ENCODE results near the gene PTPRZ1.

DNA sequence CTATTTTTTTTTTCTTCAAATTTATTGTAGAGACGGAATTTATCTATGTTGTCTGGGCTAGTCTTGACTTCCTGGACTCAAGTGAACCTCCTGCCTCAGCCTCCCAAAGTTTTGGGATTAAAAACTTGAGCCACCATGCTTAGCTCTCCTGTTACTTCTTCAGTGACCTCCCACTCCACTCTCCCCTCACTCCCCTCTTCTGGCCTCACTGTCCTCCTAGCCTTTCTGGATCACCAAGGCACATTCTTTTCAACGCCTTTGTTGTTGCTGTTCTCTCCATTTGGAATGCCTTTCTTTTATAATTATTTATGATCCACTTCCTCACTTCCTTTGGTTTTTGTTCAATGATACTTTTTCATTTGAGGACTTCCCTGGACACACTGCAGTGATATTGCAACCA is 17.9 kb downstream of the PTPRZ1 start:
- TF ChIP-seq, protein P1, sequence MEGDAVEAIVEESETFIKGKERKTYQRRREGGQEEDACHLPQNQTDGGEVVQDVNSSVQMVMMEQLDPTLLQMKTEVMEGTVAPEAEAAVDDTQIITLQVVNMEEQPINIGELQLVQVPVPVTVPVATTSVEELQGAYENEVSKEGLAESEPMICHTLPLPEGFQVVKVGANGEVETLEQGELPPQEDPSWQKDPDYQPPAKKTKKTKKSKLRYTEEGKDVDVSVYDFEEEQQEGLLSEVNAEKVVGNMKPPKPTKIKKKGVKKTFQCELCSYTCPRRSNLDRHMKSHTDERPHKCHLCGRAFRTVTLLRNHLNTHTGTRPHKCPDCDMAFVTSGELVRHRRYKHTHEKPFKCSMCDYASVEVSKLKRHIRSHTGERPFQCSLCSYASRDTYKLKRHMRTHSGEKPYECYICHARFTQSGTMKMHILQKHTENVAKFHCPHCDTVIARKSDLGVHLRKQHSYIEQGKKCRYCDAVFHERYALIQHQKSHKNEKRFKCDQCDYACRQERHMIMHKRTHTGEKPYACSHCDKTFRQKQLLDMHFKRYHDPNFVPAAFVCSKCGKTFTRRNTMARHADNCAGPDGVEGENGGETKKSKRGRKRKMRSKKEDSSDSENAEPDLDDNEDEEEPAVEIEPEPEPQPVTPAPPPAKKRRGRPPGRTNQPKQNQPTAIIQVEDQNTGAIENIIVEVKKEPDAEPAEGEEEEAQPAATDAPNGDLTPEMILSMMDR (conservative IDR thresholded peaks at IDR 0.05 in 1 of 2, IDR thresholded peaks at IDR 0.05 in 1 of 2; ENCODE audit: extremely low read depth in 1 of 2, insufficient read depth in 1 of 2, low read depth in 1 of 2, low read length in 2 of 2) = no peak
- no peak for TF ChIP-seq EZH2 (IDR thresholded peaks at IDR 0.05; ENCODE audit: borderline replicate concordance, low read length)

Data from mammary epithelial cell (primary cell).